RWPE2 (cell line): ENCODE results near the gene DENND6B.
A peak's percentile ranks its signal among the peaks of the same experiment; 100 is the strongest.

Source experiments
- ATAC-seq: fragments of 200-7000 bp; cut with Tn5 transposase; 3 replicates; pipeline ENCODE4 v1.9.1; 2021; ENCODE audit warnings: low read depth
- DNase-seq: peaks from one replicate; pipeline ENCODE4 v3.0.0-alpha.2; 2020; ENCODE audit warnings: low spot score
- H3K27ac ChIP-seq: fragments of 450-650 bp; 2 replicates; pipeline ENCODE4 v1.5.1; 2017; ENCODE audit warnings: mild to moderate bottlenecking; ENCODE audit not compliant: poor library complexity, severe bottlenecking
- H3K27me3 ChIP-seq: fragments of 250-450 bp; sonication (Bioruptor Pico); 2 replicates; pipeline ENCODE4 v1.5.1; 2021; ENCODE audit warnings: mild to moderate bottlenecking, moderate library complexity; ENCODE audit not compliant: insufficient read depth, poor library complexity, severe bottlenecking
- H3K36me3 ChIP-seq: fragments of 250-450 bp; sonication (Bioruptor Pico); 2 replicates; pipeline ENCODE4 v1.5.1; 2020; ENCODE audit warnings: low read depth, mild to moderate bottlenecking, moderate library complexity
- H3K4me1 ChIP-seq: fragments of 250-450 bp; sonication (Bioruptor Pico); 2 replicates; pipeline ENCODE4 v1.5.1; 2021; ENCODE audit warnings: mild to moderate bottlenecking, moderate library complexity; ENCODE audit not compliant: insufficient read depth, poor library complexity, severe bottlenecking
- H3K4me3 ChIP-seq: fragments of 250-450 bp; sonication (Bioruptor Pico); 2 replicates; pipeline ENCODE4 v1.5.1; 2021; ENCODE audit warnings: mild to moderate bottlenecking, moderate library complexity; ENCODE audit not compliant: severe bottlenecking
- H3K9me3 ChIP-seq: fragments of 250-450 bp; sonication (Bioruptor Pico); 2 replicates; pipeline ENCODE4 v1.5.1; 2021; ENCODE audit warnings: mild to moderate bottlenecking, moderate library complexity; ENCODE audit not compliant: severe bottlenecking
- CTCF ChIP-seq: fragments of 450-650 bp; IDR thresholded peaks from one replicate; pipeline ENCODE4 v1.5.1; 2017; ENCODE audit warnings: mild to moderate bottlenecking, moderate library complexity; ENCODE audit not compliant: poor library complexity, severe bottlenecking

The DENND6B gene

GRCh38 chr22:50296658-50297490 is 29.9 kb downstream of the DENND6B start:
- TF ChIP-seq CTCF: no peak
- ATAC-seq: no peak
- Histone ChIP-seq H3K36me3 (peaks cover 32% of the 10 kb centered on the region), H3K4me1 (peaks cover 30% of the 10 kb centered on the region), H3K27ac (peak overlapping the region; percentile 99), H3K9me3 (no peaks in the 10 kb centered on the region), H3K27me3 (no peaks in the 10 kb centered on the region), H3K4me3 (no peak overlapping the region)
- no peak for DNase-seq

GRCh38 chr22:50294319-50294656 is 32.5 kb downstream of the DENND6B start:
- Histone ChIP-seq H3K36me3 (peaks cover 34% of the 10 kb centered on the region), H3K9me3 (no peaks in the 10 kb centered on the region), H3K4me3 (no peak overlapping the region), H3K4me1 (peaks cover 16% of the 10 kb centered on the region), H3K27me3 (no peaks in the 10 kb centered on the region), H3K27ac (peak overlapping the region; percentile 99)
- peak; percentile 7 for ATAC-seq
- no peak for DNase-seq
- no peak for TF ChIP-seq CTCF

- Histone ChIP-seq H3K36me3 (peaks cover 38% of the 10 kb centered on the region), H3K9me3 (no peaks in the 10 kb centered on the region), H3K27ac (peak overlapping the region; percentile 99), H3K4me1 (peaks cover 16% of the 10 kb centered on the region), H3K27me3 (no peaks in the 10 kb centered on the region), H3K4me3 (peak overlapping the region; percentile 24)
- no peak for TF ChIP-seq CTCF
- ATAC-seq: peak; percentile 86
- DNase-seq: no peak
These were observed 33.1 kb downstream of the DENND6B start for GRCh38 chr22:50293441-50294318.

GRCh38 chr22:50292643-50293440 is 34.0 kb downstream of the DENND6B start:
- peak; percentile 20; the same call in 2 of the 3 replicates for ATAC-seq
- H3K4me3 ChIP-seq: peak overlapping the region; percentile 24
- H3K27ac ChIP-seq: peak overlapping the region; percentile 99

More at GRCh38 chr22:50292643-50293440, 34.0 kb downstream of the DENND6B start:
- no peak for TF ChIP-seq CTCF
- Histone ChIP-seq H3K27me3 (no peaks in the 10 kb centered on the region), H3K4me1 (peaks cover 16% of the 10 kb centered on the region), H3K9me3 (no peaks in the 10 kb centered on the region), H3K36me3 (peaks cover 44% of the 10 kb centered on the region)
- no peak for DNase-seq
